B cell (primary cell): ENCODE data around the gene ZBTB17.

Experiments used
- CTCF ChIP-seq: fragments of 200-600 bp; IDR thresholded peaks from one replicate; pipeline ENCODE4 v1.8.0; 2022; ENCODE audit warnings: antibody characterized with exemption, mild to moderate bottlenecking
- EZH2 ChIP-seq: IDR thresholded peaks from 2 replicates; pipeline ENCODE4 v1.6.1; 2012; ENCODE audit warnings: borderline replicate concordance, low read depth, mild to moderate bottlenecking, moderate library complexity, low read length; ENCODE audit not compliant: insufficient read depth, poor library complexity, severe bottlenecking

- TF ChIP-seq CTCF (no peak), EZH2 (no peak)
Measured at GRCh38 chr1:16009678-16010077, 33.8 kb upstream of the ZBTB17 start.
